Parathyroid adenoma (tissue), 2 donors: ENCODE results near the gene NUP210L.
"Not testable (repeated sequence)": the region's sequence is repeated elsewhere in the genome, so short reads cannot be mapped to it uniquely, and the experiment has no call there.

Experiments used
- H2AFZ ChIP-seq: fragments of 300-600 bp; sonication (generic); one replicate; pipeline ENCODE4 v1.7.0; 2017; ENCODE audit warnings: antibody characterized with exemption, mild to moderate bottlenecking
- H3K27ac ChIP-seq: fragments of 300-600 bp; sonication (generic); one replicate; pipeline ENCODE4 v1.7.0; 2017
- H3K27me3 ChIP-seq: fragments of 300-600 bp; sonication (generic); one replicate; pipeline ENCODE4 v1.7.0; 2017; ENCODE audit warnings: low read length; ENCODE audit not compliant: control insufficient read depth, insufficient read depth
- H3K36me3 ChIP-seq: fragments of 300-600 bp; sonication (generic); one replicate; pipeline ENCODE4 v1.7.0; 2017; ENCODE audit warnings: low read length; ENCODE audit not compliant: control insufficient read depth, insufficient read depth
- H3K4me1 ChIP-seq: fragments of 300-600 bp; sonication (generic); one replicate; pipeline ENCODE4 v1.7.0; 2017; ENCODE audit warnings: control low read depth
- H3K4me2 ChIP-seq: fragments of 300-600 bp; sonication (generic); one replicate; pipeline ENCODE4 v1.7.0; 2017; ENCODE audit warnings: low read length
- H3K4me3 ChIP-seq: fragments of 300-600 bp; sonication (generic); one replicate; pipeline ENCODE4 v1.7.0; 2017; ENCODE audit warnings: low read depth, low read length
- H3K79me2 ChIP-seq: fragments of 300-600 bp; sonication (generic); one replicate; pipeline ENCODE4 v1.7.0; 2017; ENCODE audit warnings: control low read depth
- H3K9ac ChIP-seq: fragments of 300-600 bp; sonication (generic); one replicate; pipeline ENCODE4 v1.7.0; 2017; ENCODE audit warnings: mild to moderate bottlenecking
- H3K9me3 ChIP-seq: fragments of 300-600 bp; sonication (generic); one replicate; pipeline ENCODE4 v1.7.0; 2017; ENCODE audit warnings: low read length; ENCODE audit not compliant: control insufficient read depth
- CTCF ChIP-seq: fragments of 300-600 bp; sonication (generic); IDR thresholded peaks from one replicate; pipeline ENCODE4 v1.7.0; 2017; ENCODE audit warnings: antibody characterized with exemption, mild to moderate bottlenecking
- donor health status: primary hyperparathyroidism.

Gene NUP210L

GRCh38 chr1:154095456-154096060 lies 59.3 kb downstream of the NUP210L start:
- Histone ChIP-seq H3K4me2 (no peak overlapping the region), H3K27me3 (no peaks in the 10 kb centered on the region), H3K36me3 (no peaks in the 10 kb centered on the region), H3K27ac (no peak overlapping the region), H3K9ac (no peak overlapping the region), H3K79me2 (no peaks in the 10 kb centered on the region), H2AFZ (no peak overlapping the region), H3K4me1 (no peaks in the 10 kb centered on the region), H3K9me3 (no peaks in the 10 kb centered on the region), H3K4me3 (no peak overlapping the region)
- no peak for TF ChIP-seq CTCF

GRCh38 chr1:154094411-154094810 lies 60.5 kb downstream of the NUP210L start:
- TF ChIP-seq CTCF = no peak
- no peak overlapping the region for H2AFZ ChIP-seq
- H3K9ac ChIP-seq = no peak overlapping the region
- no peaks in the 10 kb centered on the region for H3K36me3 ChIP-seq
- H3K27ac ChIP-seq = no peak overlapping the region
- no peaks in the 10 kb centered on the region for H3K9me3 ChIP-seq
- H3K79me2 ChIP-seq = no peaks in the 10 kb centered on the region
- H3K4me1 ChIP-seq = no peaks in the 10 kb centered on the region
- H3K27me3 ChIP-seq = no peaks in the 10 kb centered on the region
- no peak overlapping the region for H3K4me3 ChIP-seq
- H3K4me2 ChIP-seq = no peak overlapping the region

GRCh38 chr1:154093699-154094098 lies 61.2 kb downstream of the NUP210L start:
- no peak overlapping the region for H3K9ac ChIP-seq
- H3K4me2 ChIP-seq = no peak overlapping the region
- H3K9me3 ChIP-seq = no peaks in the 10 kb centered on the region
- no peak overlapping the region for H3K27ac ChIP-seq
- H3K79me2 ChIP-seq = no peaks in the 10 kb centered on the region
- no peak for TF ChIP-seq CTCF
- no peaks in the 10 kb centered on the region for H3K27me3 ChIP-seq
- H2AFZ ChIP-seq = no peak overlapping the region
- no peak overlapping the region for H3K4me3 ChIP-seq
- no peaks in the 10 kb centered on the region for H3K36me3 ChIP-seq
- H3K4me1 ChIP-seq = no peaks in the 10 kb centered on the region

GRCh38 chr1:154091706-154092105 lies 63.2 kb downstream of the NUP210L start:
- Histone ChIP-seq H3K4me1 (no peaks in the 10 kb centered on the region), H3K9ac (no peak overlapping the region), H3K27ac (no peak overlapping the region), H2AFZ (no peak overlapping the region), H3K4me3 (no peak overlapping the region), H3K4me2 (no peak overlapping the region), H3K27me3 (no peaks in the 10 kb centered on the region), H3K9me3 (no peaks in the 10 kb centered on the region), H3K79me2 (no peaks in the 10 kb centered on the region), H3K36me3 (no peaks in the 10 kb centered on the region)
- no peak for TF ChIP-seq CTCF

GRCh38 chr1:154087574-154087973 lies 67.3 kb downstream of the NUP210L start:
- no peak for TF ChIP-seq CTCF
- H2AFZ ChIP-seq = no peak overlapping the region
- no peak overlapping the region for H3K9ac ChIP-seq
- no peaks in the 10 kb centered on the region for H3K79me2 ChIP-seq
- no peak overlapping the region for H3K4me2 ChIP-seq
- no peaks in the 10 kb centered on the region for H3K27me3 ChIP-seq
- H3K27ac ChIP-seq = no peak overlapping the region
- no peaks in the 10 kb centered on the region for H3K9me3 ChIP-seq
- no peak overlapping the region for H3K4me3 ChIP-seq
- no peaks in the 10 kb centered on the region for H3K4me1 ChIP-seq
- no peaks in the 10 kb centered on the region for H3K36me3 ChIP-seq

- not testable (repeated sequence) for H3K27ac ChIP-seq, H3K4me1 ChIP-seq, H3K4me3 ChIP-seq, H3K36me3 ChIP-seq, H3K9me3 ChIP-seq, H3K4me2 ChIP-seq, H3K9ac ChIP-seq, H3K27me3 ChIP-seq, H2AFZ ChIP-seq, H3K79me2 ChIP-seq
Observed at GRCh38 chr1:154083057-154083456, 71.8 kb downstream of the NUP210L start.
